Activated CD4-positive, alpha-beta T cell treated with anti-CD3 and anti-CD28 coated beads for 1 hour (primary cell): ENCODE measurements around the gene LRCOL1.
"Not testable (repeated sequence)": the region's sequence is repeated elsewhere in the genome, so short reads cannot be mapped to it uniquely, and the experiment has no call there.

Experiments used
- DNase-seq: peaks from one replicate; pipeline ENCODE4 v3.0.0-alpha.2; 2020

The LRCOL1 gene

DNA sequence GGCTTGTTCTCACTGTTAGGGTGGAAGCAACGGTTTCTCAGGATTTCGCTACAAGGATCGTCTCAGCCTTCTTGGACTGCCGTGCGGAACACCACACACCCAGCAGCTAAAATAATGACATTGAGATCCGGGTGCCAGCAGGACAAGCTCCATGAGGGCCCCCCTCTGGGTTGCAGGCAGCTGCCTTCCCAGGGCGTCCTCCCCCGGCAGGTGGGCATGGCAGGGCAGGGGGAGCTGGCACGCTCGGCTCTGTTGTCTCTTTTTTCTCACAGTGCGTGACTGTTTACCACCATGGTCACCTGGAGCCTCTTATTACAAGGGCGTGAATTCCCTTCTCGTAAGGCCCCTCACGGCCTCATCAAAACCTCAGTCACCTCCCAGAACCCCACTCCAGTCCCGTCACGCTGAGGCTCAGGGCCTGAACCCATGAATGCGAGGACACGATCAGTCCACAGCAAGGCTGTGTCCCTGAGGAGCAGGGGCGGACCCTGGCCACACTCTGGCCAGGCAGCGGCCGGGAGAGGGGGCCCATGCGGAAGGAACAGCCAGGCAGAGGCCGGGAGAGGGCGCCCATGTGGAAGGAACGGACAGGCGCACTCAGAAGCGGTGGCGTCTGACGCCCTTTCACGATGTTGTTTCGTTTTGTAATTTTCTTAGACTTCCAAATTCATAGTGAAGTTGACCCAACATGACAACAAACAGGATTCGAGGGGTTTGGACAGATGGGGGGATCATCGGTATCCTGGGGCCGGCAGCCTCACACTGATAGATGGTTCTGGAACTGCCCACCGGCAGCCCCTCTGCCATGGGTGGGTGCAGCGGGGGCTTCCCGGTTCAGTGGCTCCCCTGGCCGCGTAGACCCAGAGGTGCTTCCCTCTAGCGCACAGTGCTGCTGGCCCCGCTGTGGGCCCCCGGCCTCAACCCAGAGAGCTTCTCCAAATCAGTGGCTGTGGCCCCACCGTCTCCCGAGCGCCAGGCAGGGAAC, 10.0 kb downstream of the LRCOL1 start:
- DNase-seq: no peak

- not testable (repeated sequence) for DNase-seq
Measured at GRCh38 chr12:132599502-132599901, 10.9 kb downstream of the LRCOL1 start.

DNA sequence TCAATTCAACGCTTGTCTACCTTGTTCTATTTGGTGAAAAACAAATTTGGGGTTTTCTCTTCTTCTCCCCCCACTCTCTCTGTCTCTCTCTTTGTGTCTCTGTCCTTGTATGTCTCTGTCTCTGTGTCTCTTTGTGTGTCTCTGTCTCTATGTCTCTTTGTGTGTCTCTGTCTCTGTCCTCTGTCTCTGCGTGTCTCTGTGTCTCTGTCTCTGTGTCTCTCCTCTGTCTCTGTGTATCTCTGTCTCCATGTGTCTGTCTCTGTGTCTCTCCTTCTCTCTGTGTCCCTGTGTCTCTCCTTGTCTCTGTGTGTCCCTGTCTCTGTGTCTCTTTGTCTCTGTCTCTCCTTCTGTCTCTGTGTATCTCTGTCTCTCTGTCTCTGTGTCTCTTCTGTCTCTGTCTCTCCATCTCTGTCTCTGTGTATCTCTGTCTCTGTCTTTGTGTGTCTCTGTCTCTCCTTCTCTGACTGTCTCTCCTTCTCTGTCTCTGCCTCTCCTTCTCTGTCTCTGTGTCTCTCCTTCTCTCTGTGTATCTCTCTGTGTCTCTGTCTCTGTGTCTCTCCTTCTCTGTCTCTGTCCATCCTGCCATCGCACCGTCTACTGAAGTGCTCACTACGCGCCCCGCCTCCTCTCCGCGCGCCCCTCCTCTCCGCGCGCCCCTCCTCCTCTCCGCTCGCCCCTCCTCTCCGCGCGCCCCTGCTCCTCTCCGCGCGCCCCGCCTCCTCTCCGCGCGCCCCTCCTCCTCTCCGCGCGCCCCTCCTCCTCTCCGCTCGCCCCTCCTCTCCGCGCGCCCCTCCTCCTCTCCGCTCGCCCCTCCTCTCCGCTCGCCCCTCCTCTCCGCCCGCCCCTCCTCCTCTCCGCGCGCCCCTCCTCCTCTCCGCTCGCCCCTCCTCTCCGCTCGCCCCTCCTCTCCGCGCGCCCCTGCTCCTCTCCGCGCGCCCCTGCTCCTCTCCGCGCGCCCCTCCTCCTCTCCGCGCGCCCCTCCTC, 12.8 kb downstream of the LRCOL1 start:
- no peak for DNase-seq

DNA sequence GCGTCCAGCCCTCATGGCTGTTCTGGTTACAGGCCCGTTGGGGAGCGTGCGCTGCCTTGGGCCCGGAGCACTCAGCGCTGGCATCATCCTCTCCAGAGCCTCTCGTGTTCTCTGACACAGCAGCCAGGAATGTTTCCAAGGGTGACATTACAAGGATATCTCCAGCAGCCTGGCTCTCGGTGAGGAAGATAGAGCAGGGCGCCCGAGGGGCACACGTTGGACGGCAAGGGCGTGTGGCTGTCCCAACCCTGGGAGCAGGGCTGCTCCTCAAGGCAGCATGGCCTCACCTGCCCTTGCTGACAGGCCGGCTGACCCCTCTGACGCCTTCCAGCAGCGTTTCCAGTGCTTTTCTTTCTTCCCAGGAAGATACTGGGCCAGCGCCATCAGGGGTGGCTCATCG, 14.4 kb downstream of the LRCOL1 start:
- DNase-seq: no peak

DNA sequence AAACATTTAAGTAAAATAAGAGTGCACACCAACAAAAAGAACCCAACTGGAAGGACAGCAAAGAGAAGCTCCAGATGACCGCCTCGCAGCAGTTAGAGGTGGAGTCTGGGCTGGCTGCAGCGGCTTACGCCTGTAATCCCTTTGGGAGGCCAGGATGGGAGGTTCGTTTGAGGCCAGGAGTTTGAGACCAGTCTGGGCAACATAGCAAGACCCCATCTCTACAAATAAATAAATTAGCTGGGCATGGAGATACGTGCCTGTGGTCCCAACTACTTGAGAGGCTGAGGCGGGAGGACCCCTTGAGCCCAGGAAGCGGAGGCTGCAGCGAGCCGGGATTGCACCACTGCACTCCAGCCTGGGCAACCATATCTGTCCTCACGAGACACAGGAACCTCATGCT, 15.2 kb downstream of the LRCOL1 start:
- DNase-seq: no peak

GRCh38 chr12:132593938-132594358, 16.4 kb downstream of the LRCOL1 start:
- DNase-seq: no peak

- no peak for DNase-seq
Measured at GRCh38 chr12:132593521-132593920, 16.9 kb downstream of the LRCOL1 start.

GRCh38 chr12:132593071-132593470, 17.3 kb downstream of the LRCOL1 start:
- DNase-seq: no peak

DNA sequence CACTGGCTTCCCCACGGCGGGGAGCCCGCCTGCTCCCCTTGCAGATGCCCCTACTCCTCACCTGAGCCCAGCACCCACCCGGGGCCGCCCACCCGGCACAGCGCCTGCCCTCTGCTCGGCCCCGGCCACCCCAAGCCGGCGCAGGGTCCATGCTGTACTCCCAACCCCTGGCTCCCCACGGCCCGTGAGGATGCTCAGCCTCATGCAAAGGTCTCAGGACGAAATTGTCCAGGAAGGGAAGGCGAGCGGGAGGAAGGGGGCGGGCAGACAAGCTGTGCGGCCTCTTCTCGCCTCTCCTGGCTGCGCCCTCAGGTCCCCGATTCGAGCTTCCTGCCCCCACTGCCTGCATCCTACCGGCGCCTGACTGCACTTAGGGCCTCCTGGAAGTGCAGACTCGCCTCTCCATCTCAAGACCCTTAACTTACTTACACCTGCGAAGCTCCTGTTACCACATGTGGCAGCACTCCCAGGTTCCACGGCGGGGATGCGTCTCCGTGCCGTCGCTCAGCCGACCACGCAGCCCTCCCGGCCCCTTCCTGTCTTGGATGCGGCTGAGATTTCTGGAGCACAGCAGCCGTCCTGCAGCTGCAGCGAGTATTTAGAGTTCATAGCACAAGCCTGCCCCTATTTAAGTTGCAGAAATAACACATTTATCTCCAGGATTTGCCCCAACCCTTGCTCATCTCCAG, 18.0 kb downstream of the LRCOL1 start:
- DNase-seq: no peak

- DNase-seq: no peak
Measured at GRCh38 chr12:132591107-132591935, 19.1 kb downstream of the LRCOL1 start.

DNA sequence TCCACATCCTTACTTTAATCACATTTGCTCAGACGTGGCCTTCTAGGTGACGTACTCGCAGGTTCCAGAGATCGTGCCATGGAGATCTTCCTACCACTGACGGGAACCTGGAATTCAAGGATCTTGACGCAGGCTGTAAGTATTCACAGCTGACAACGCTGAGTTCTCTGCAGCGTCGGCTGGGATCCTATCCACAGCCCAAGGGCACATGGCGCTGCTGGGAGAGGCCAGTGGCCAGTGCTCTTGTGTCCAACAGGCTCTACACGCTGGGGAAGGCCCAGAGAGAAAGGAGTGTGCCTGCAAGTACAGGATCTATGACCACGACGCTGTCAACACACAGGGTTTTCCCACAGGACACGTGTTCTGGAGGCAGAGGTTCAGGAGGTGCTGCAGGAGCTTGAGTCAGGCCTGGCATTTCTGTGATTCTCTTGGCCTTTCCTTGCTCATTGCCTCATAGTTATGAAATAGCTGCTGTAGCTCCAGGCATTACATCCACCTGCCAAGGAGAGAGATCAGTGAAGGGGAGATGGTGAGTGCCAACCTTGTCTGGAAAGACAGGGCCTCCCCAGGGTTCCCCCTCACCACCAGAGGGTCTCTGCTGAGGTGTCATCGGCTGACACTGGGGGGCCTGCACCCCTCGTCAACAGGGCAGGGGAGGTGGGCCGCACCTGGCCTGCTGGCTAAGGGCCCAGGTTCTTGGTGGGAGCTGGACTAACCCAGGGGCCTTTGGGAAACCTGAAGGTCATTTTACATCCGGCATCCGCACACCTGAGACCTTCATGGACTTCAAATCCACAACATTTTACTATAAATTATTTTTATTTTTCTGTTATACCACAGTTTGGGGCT, 21.3 kb downstream of the LRCOL1 start:
- DNase-seq: no peak

GRCh38 chr12:132588319-132588718, 22.1 kb downstream of the LRCOL1 start:
- no peak for DNase-seq

- no peak for DNase-seq
Measured at GRCh38 chr12:132587781-132588180, 22.6 kb downstream of the LRCOL1 start.

- DNase-seq: no peak
Measured at GRCh38 chr12:132586929-132587328, 23.5 kb downstream of the LRCOL1 start.

GRCh38 chr12:132585177-132585576, 25.2 kb downstream of the LRCOL1 start:
- no peak for DNase-seq

GRCh38 chr12:132584429-132584828, 26.0 kb downstream of the LRCOL1 start:
- no peak for DNase-seq

GRCh38 chr12:132583736-132584135, 26.6 kb downstream of the LRCOL1 start:
- DNase-seq: no peak

- no peak for DNase-seq
Measured at GRCh38 chr12:132583411-132583710, 27.0 kb downstream of the LRCOL1 start.

- DNase-seq: no peak
Measured at GRCh38 chr12:132582582-132583410, 27.6 kb downstream of the LRCOL1 start.

DNA sequence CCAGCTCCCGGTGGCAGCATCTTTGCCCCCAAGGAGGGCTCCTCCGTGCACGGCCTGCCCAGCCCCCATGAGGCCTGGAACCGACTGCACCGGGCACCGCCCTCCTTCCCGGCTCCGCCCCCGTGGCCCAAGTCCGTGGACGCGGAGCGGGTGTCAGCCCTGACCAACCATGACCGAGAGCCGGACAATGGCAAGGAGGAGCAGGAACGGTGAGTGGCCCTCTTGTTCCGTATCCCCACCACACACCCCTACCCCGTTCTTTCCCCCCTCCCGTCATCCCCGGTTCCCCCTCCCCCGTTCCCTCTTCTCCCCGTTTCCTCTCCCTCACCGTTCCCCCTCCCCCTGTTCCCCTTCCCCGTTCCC, 28.3 kb downstream of the LRCOL1 start:
- DNase-seq: no peak
